Fibroblast of villous mesenchyme (primary cell): Measurements from ENCODE around the gene HGFAC. TPM values are rescaled to one million over a fixed set of nuclear protein-coding genes. Genes with fewer than 3 reads are reported as not detected.

Experiments
- DNase-seq: peaks from one replicate; pipeline ENCODE4 v3.0.0-alpha.2; 2010; ENCODE audit warnings: low read depth
- H3K4me3 ChIP-seq: 2 replicates; pipeline ENCODE4 v1.5.1; 2011; ENCODE audit warnings: low read depth, mild to moderate bottlenecking, low read length
- CTCF ChIP-seq: IDR thresholded peaks from 2 replicates; pipeline ENCODE4 v1.5.1; 2012; ENCODE audit warnings: low read depth, mild to moderate bottlenecking, low read length; ENCODE audit not compliant: insufficient read depth
- total RNA-seq: library from RNA; depleted of rRNA; stranded (reverse); fragments of >200 nt; gene quantifications from 2 replicates; pipeline ENCODE4 v1.2.3, GENCODE V29; 2012

Gene HGFAC
- total RNA-seq, 1 donor, result not detected

GRCh38 chr4:3481113-3481531 is 39.4 kb downstream of the HGFAC start:
- no peak for DNase-seq
- TF ChIP-seq CTCF, result no peak
- H3K4me3 ChIP-seq, result no peak overlapping the region

- H3K4me3 ChIP-seq, result no peak overlapping the region
- no peak for DNase-seq
- TF ChIP-seq CTCF, result no peak
Observed at GRCh38 chr4:3481783-3482393, 40.1 kb downstream of the HGFAC start.

GRCh38 chr4:3482707-3483106 is 40.9 kb downstream of the HGFAC start:
- no peak for TF ChIP-seq CTCF
- DNase-seq, result no peak

GRCh38 chr4:3483471-3483921 is 41.7 kb downstream of the HGFAC start:
- no peak for TF ChIP-seq CTCF

More at GRCh38 chr4:3482707-3483106, 40.9 kb downstream of the HGFAC start:
- no peak overlapping the region for H3K4me3 ChIP-seq

GRCh38 chr4:3484057-3484973 is 42.5 kb downstream of the HGFAC start:
- DNase-seq, result no peak
- no peak for TF ChIP-seq CTCF
- no peak overlapping the region for H3K4me3 ChIP-seq

More at GRCh38 chr4:3483471-3483921, 41.7 kb downstream of the HGFAC start:
- DNase-seq, result peak; percentile 56
- no peak overlapping the region for H3K4me3 ChIP-seq

GRCh38 chr4:3485011-3485791 is 43.4 kb downstream of the HGFAC start:
- H3K4me3 ChIP-seq, result no peak overlapping the region

More at GRCh38 chr4:3485011-3485791, 43.4 kb downstream of the HGFAC start:
- no peak for TF ChIP-seq CTCF
- DNase-seq, result no peak
